Neural cell (in vitro differentiated cells): Measurements from ENCODE around the gene CCDC88C.

Source experiments
- EZH2 ChIP-seq: fragments of 200-600, 300-800 bp; shearing (Covaris generic), sonication (generic); IDR thresholded peaks from 2 replicates; pipeline ENCODE4 v1.6.1; 2014; ENCODE audit warnings: antibody characterized with exemption, low read length, borderline replicate concordance, mild to moderate bottlenecking; ENCODE audit not compliant: insufficient read depth, poor library complexity, severe bottlenecking
- POLR2AphosphoS5 ChIP-seq: IDR thresholded peaks from 2 replicates; pipeline ENCODE4 v1.6.1; 2012
- TAF1 ChIP-seq: IDR thresholded peaks from 2 replicates; pipeline ENCODE4 v1.6.1; 2012; ENCODE audit warnings: low read depth
- TF ChIP-seq, protein P1 (sequence below): fragments of 450-650 bp; IDR thresholded peaks from 2 replicates; pipeline ENCODE4 v1.5.1; 2014; ENCODE audit warnings: antibody characterized with exemption, mild to moderate bottlenecking, moderate library complexity; ENCODE audit not compliant: poor library complexity, severe bottlenecking

DNA sequence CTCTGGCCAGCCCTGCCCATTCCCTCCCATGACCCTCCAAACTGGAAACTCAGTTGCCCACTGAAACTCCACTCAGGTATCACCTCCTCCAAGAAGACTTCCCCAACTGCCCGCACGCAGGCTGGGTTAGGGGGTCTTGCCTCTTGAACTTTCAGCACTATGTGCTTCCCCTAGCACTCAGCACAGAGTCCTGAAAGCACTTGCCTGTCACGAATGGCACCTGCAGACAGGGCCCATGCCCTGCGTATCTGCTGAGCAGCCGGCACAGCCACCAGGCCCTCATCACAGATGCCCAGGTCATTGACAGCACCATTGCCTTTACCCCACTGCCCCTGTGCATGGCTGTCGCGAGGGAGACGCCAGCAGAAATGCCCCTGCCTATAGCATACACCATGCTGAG is 11.2 kb downstream of the CCDC88C start:
- TF ChIP-seq EZH2 (no peak), TAF1 (no peak), POLR2AphosphoS5 (no peak)
- TF ChIP-seq, protein P1, sequence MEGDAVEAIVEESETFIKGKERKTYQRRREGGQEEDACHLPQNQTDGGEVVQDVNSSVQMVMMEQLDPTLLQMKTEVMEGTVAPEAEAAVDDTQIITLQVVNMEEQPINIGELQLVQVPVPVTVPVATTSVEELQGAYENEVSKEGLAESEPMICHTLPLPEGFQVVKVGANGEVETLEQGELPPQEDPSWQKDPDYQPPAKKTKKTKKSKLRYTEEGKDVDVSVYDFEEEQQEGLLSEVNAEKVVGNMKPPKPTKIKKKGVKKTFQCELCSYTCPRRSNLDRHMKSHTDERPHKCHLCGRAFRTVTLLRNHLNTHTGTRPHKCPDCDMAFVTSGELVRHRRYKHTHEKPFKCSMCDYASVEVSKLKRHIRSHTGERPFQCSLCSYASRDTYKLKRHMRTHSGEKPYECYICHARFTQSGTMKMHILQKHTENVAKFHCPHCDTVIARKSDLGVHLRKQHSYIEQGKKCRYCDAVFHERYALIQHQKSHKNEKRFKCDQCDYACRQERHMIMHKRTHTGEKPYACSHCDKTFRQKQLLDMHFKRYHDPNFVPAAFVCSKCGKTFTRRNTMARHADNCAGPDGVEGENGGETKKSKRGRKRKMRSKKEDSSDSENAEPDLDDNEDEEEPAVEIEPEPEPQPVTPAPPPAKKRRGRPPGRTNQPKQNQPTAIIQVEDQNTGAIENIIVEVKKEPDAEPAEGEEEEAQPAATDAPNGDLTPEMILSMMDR = no peak
